Skeletal muscle tissue (tissue), 4 donors: ENCODE results near the gene ADIPOQ. TPM values are rescaled to one million over a fixed set of nuclear protein-coding genes. Genes with fewer than 3 reads are reported as not detected.
"Not testable (repeated sequence)": the region's sequence is repeated elsewhere in the genome, so short reads cannot be mapped to it uniquely, and the experiment has no call there.

Experiments used
- H3K27ac ChIP-seq: one replicate; pipeline ENCODE4 v1.7.0; 2013; ENCODE audit warnings: mild to moderate bottlenecking, low read depth, low read length, inconsistent platforms
- H3K27me3 ChIP-seq, 3 donors: one replicate each; pipeline ENCODE4 v1.7.0; 2013; ENCODE audit warnings: low read length in 3 of 3; ENCODE audit not compliant: control insufficient read depth in 3 of 3, insufficient read depth in 3 of 3
- H3K36me3 ChIP-seq, 3 donors: one replicate each; pipeline ENCODE4 v1.7.0; 2013; ENCODE audit warnings: low read length in 3 of 3; ENCODE audit not compliant: control insufficient read depth in 3 of 3, insufficient read depth in 3 of 3
- H3K4me1 ChIP-seq, 3 donors: one replicate each; pipeline ENCODE4 v1.7.0; 2013; ENCODE audit warnings: low read length in 3 of 3, mild to moderate bottlenecking in 3 of 3; ENCODE audit not compliant: control insufficient read depth in 3 of 3, insufficient read depth in 3 of 3
- H3K4me3 ChIP-seq, 3 donors: one replicate each; pipeline ENCODE4 v1.7.0; 2013; ENCODE audit warnings: low read length in 3 of 3
- H3K9ac ChIP-seq, 3 donors: one replicate each; pipeline ENCODE4 v1.7.0; 2013; ENCODE audit warnings: low read length in 3 of 3, mild to moderate bottlenecking in 3 of 3, moderate library complexity in 2 of 3, low read depth in 1 of 3
- H3K9me3 ChIP-seq, 3 donors: one replicate each; pipeline ENCODE4 v1.7.0; 2013; ENCODE audit warnings: low read length in 3 of 3; ENCODE audit not compliant: control insufficient read depth in 3 of 3
- total RNA-seq: library from RNA; depleted of rRNA; stranded (reverse); fragments of >200 nt; gene quantifications from one replicate; pipeline ENCODE4 v1.2.3, GENCODE V29; 2014
- donor health status: Osteomylitis.

The ADIPOQ gene
- total RNA-seq, 1 donor from 2014 or later = 16.7 TPM

DNA sequence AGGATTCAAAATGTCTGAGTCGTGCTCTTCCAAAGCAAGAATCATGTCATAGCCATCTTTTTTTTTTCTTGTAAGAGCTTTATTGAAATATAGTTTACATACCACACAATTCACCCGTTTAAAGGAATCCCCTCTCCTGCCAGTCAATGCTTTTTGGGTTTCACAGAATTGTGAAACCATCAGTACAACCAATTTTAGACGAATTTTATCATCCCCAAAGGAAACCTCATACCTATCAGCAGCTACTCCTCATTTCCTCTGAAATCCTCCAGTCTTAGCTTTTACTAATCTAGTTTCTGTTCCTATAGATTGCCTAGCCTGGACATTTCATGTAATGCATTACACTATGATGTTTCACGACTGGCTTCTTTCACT is 39.6 kb downstream of the ADIPOQ start:
- Histone ChIP-seq H3K9ac (no peak overlapping the region), H3K4me1 (no peaks in the 10 kb centered on the region), H3K4me3 (no peak overlapping the region), H3K27me3 (no peaks in the 10 kb centered on the region), H3K36me3 (no peaks in the 10 kb centered on the region), H3K27ac (no peak overlapping the region), H3K9me3 (no peaks in the 10 kb centered on the region)

GRCh38 chr3:186882881-186883685 is 40.6 kb downstream of the ADIPOQ start:
- Histone ChIP-seq H3K36me3 (no peaks in the 10 kb centered on the region), H3K9me3 (no peaks in the 10 kb centered on the region), H3K4me1 (no peaks in the 10 kb centered on the region), H3K27me3 (no peaks in the 10 kb centered on the region), H3K27ac (no peak overlapping the region), H3K9ac (no peak overlapping the region), H3K4me3 (no peak overlapping the region)

GRCh38 chr3:186883686-186884058 is 41.2 kb downstream of the ADIPOQ start:
- Histone ChIP-seq H3K4me3 (no peak overlapping the region), H3K36me3 (no peaks in the 10 kb centered on the region), H3K4me1 (peaks cover 0 to 4% (median 4%) of the 10 kb centered on the region in 3 donors), H3K9ac (no peak overlapping the region), H3K27ac (no peak overlapping the region), H3K9me3 (no peaks in the 10 kb centered on the region), H3K27me3 (no peaks in the 10 kb centered on the region)

- not testable (repeated sequence) for H3K27ac ChIP-seq
These were observed 42.4 kb downstream of the ADIPOQ start for GRCh38 chr3:186884868-186885267.

DNA sequence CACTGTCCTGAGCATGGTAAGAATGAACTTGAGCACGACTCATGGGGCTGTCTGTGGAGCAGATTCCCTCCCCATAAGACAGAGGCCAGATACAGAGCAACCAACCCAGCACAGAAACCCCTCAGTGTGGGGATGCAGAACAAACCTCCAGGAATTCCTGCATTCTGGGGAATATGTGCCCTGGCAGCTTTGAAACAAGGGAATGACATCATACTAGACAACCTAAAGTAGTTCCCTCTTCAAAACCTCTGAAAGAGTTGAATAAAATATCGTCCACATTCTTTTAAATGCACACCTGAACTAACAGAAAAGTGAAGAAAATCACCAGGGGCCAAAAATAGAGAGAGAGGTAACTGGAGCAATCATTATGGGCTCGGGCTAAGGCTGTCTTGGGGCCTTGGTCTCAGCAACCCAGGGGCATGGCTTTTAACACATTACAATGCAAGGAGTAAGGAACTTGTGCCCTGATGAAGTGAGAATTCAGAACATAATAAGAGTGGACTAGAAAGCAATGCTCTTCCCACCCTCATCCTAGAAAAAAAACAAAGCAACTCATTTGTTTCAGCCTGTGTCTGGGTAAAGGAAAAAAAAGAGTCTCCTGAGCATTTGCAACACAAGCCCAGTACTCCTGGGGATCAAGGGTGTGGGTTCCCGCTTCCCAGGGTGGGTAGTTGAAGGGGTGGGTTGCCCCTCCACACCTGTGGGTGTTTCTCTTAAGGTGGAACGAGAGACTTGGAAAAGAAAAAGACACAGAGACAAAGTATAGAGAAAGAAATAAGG is 43.9 kb downstream of the ADIPOQ start:
- no peak overlapping the region for H3K4me3 ChIP-seq
- H3K27ac ChIP-seq = no peak overlapping the region
- no peak overlapping the region for H3K9ac ChIP-seq
- H3K27me3 ChIP-seq = no peaks in the 10 kb centered on the region
- H3K4me1 ChIP-seq = peaks cover 0 to 9% (median 6%) of the 10 kb centered on the region in 3 donors
- H3K36me3 ChIP-seq = no peaks in the 10 kb centered on the region
- H3K9me3 ChIP-seq = no peaks in the 10 kb centered on the region

More at GRCh38 chr3:186884868-186885267, 42.4 kb downstream of the ADIPOQ start:
- H3K36me3 ChIP-seq, H3K4me1 ChIP-seq, H3K9ac ChIP-seq, H3K27me3 ChIP-seq, H3K9me3 ChIP-seq, H3K4me3 ChIP-seq: not testable (repeated sequence)

GRCh38 chr3:186887507-186887938 is 45.0 kb downstream of the ADIPOQ start:
- H3K9me3 ChIP-seq, H3K4me1 ChIP-seq, H3K27ac ChIP-seq, H3K9ac ChIP-seq, H3K36me3 ChIP-seq, H3K4me3 ChIP-seq, H3K27me3 ChIP-seq: not testable (repeated sequence)

DNA sequence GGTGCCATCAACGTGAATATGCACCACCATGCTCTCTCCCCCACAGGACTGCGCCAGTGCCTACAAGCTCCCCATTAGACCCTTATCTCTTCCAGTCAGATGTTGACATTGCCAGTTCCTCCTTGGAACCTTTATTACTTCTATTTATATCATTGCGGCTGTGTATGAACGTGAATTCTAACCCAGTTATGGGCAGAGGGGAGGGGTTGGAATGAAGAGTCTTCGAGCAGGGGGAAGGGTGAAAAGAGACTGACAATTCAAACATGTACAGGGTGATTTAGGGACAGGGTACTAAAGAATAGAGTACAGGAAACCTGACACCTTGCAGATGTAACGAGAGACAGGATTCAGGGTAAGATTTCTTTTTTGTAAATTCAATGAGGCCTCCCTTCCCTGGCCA is 46.1 kb downstream of the ADIPOQ start:
- no peaks in the 10 kb centered on the region for H3K36me3 ChIP-seq
- peak overlapping the region; percentile 33 to 59 (median 45) for H3K9ac ChIP-seq
- H3K27ac ChIP-seq = peak overlapping the region; percentile 25
- peaks cover 0 to 9% (median 6%) of the 10 kb centered on the region in 3 donors for H3K4me1 ChIP-seq
- H3K9me3 ChIP-seq = no peaks in the 10 kb centered on the region
- peak overlapping the region in 1 of 3 donors; percentile 41 for H3K4me3 ChIP-seq
- no peaks in the 10 kb centered on the region for H3K27me3 ChIP-seq

DNA sequence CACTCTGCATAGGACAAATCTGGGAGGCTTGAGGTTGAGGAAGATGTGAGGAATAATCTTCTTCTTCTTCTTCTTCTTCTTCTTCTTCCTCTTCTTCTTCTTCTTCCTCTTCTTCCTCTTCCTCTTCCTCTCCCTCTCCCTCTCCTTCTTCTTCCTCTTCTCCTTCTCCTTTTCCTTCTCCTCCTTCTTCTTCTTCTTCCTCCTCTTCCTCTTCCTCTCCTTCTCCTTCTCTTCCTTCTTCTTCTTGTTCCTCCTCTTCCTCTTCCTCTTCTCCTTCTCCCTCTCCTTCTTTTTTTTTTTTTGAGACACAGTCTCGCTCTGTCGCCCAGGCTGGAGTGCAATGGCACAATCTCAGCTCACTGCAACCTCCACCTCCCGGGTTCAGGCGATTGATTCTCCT is 47.2 kb downstream of the ADIPOQ start:
- H3K36me3 ChIP-seq, H3K27ac ChIP-seq, H3K27me3 ChIP-seq, H3K9ac ChIP-seq, H3K9me3 ChIP-seq, H3K4me1 ChIP-seq, H3K4me3 ChIP-seq: not testable (repeated sequence)

DNA sequence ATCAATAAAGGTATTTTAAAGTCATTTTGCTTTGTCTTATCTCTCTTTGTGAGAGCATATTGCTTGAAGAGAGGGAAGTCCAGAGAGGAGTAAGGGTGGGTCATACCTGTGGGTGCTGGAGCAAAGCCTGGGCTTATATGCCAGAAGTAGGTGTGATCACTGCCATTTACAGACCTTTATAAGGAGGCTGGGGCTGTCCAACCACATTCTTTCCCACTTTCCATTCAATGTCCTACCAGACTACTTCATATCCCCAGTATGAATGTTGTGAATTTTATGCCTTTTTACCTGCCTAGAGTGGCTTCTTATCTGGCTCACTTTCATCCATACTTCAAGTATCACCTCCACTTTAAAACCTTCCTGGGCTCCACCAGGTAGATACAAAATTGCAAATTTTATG is 48.4 kb downstream of the ADIPOQ start:
- H3K9me3 ChIP-seq = no peaks in the 10 kb centered on the region
- no peak overlapping the region for H3K9ac ChIP-seq
- no peaks in the 10 kb centered on the region for H3K36me3 ChIP-seq
- peaks cover 0 to 9% (median 6%) of the 10 kb centered on the region in 3 donors for H3K4me1 ChIP-seq
- no peak overlapping the region for H3K27ac ChIP-seq
- H3K27me3 ChIP-seq = no peaks in the 10 kb centered on the region
- H3K4me3 ChIP-seq = no peak overlapping the region

DNA sequence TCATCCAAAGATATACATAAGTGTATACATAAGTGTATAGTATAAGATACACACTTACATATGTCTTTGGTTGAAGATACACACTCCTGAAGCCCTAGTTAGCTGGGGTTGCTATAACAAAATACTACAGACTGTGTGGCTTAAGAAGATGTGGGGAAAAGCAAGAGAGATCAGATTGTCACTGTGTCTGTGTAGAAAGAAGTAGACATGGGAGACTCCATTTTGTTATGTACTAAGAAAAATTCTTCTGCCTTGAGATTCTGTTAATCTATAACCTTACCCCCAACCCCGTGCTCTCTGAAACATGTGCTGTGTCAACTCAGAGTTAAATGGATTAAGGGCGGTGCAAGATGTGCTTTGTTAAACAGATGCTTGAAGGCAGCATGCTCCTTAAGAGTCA is 50.6 kb downstream of the ADIPOQ start:
- not testable (repeated sequence) for H3K9ac ChIP-seq, H3K27ac ChIP-seq, H3K36me3 ChIP-seq, H3K4me3 ChIP-seq, H3K27me3 ChIP-seq, H3K9me3 ChIP-seq, H3K4me1 ChIP-seq
